ENCODE data around the gene PTPN1.

PTPN1 gene

GRCh38 chr20:50514750-50515149 lies 4.6 kb downstream of the PTPN1 start:
- peak; percentile 17 for DNase-seq

- no peak for DNase-seq
Measured at GRCh38 chr20:50515471-50516106, 5.4 kb downstream of the PTPN1 start.

- no peak for DNase-seq
Measured at GRCh38 chr20:50516180-50516934, 6.2 kb downstream of the PTPN1 start.

DNA sequence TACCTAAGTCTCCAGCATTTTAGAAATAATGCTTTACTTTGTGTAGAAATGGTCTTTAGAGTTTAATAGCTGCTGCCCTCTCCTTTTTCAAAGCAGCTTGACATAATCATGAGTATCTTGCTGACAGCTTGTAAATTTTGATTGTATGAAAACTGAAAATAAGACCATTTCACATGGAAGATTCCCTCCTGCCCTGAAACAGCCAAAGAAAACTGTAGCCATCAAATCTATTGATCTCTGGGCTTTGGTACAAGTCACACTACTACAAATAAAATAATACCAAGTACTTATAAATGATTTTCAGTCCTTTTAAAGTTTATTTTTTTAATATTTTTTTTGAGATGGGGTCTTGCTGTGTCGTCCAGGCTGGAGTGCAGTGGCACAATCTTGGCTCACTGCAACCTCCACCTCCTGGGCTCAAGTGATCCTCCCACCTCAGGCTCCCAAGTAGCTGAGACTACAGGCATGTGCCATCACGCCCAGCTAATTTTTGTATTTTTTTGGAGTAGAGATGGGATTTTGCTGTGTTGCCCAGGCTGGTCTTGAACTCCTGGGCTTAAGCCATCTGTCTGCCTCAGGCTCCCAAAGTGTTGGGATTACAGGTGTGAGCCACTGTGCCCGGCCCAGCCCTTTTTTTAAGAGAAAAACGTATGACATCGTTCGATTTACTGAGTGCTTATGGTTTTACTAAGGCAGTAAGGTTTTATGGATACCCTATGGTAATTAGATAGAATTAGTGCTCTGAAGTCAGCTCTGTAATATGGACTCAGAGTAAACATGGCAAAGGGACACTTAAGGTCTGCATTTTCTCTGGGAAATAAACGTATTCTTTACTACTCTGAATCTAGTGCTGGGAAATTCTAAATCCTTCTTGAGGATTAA lies 7.0 kb downstream of the PTPN1 start:
- no peak for DNase-seq

GRCh38 chr20:50517817-50518154 lies 7.6 kb downstream of the PTPN1 start:
- no peak for DNase-seq

- DNase-seq, result no peak
Measured at GRCh38 chr20:50518270-50518721, 8.1 kb downstream of the PTPN1 start.

DNA sequence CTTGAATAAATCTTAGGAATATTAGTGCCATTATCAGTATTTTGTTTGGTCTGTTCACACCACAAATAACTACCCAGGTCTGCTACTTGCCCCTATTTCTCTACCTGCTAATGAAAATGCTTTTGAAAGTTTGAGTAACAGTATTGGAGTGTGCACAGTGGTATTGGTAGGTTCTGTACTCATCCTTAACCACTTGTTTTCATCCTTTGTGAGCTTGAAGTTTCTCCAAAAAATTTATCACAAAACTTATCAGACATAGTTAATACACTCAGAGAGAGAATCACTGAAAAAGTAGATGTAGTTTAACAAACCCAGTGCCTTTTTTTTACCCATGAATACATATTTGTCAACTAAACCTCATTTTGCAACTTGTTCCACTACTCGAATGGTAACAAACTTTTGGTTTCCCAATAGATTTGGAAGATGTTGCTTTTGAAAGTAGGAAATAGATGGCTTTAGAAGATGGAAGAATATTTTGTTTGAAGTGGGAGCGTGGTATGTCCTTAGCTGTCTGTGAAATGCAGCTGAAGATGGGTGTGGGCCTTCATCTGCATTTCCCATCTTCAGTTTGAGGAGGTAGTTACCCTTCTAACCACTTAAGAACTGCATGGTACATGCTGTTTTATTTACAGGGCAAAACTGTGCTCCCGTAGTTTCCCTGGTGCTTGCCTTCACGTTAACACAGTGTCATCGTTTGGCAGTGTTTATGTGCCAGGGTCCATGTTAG lies 9.0 kb downstream of the PTPN1 start:
- DNase-seq, result peak; percentile 45

DNA sequence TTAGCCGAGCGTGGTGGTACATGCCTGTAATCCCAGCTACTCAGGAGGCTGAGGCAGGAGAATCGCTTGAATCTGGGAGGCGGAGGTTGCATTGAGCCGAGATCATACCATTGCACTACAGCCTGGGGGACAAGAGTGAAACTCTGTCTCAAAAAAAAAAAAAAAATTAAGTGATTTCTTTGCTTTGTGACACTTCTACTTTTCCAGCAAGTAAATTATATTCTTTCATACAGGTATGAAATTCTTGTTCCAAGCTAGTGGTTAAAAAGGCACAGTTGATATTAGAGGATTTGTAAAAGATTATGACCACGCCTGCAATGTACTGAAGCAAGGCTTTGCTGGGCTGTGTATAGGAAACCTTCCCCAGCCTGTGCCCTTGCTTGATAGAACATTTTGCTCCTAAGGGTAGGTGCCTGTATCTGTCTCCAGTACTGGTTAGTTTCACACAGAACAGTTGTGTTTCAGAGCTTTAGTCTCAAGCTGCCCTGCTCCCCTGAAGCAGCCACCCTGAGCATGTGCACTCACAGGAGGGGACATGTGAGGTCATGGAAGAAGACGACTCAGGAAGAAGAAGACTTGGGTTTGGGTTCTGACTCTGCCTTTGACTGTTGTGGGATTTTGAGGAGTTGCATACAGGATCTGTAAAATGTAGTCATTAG lies 10.2 kb downstream of the PTPN1 start:
- peak; percentile 62 for DNase-seq

DNA sequence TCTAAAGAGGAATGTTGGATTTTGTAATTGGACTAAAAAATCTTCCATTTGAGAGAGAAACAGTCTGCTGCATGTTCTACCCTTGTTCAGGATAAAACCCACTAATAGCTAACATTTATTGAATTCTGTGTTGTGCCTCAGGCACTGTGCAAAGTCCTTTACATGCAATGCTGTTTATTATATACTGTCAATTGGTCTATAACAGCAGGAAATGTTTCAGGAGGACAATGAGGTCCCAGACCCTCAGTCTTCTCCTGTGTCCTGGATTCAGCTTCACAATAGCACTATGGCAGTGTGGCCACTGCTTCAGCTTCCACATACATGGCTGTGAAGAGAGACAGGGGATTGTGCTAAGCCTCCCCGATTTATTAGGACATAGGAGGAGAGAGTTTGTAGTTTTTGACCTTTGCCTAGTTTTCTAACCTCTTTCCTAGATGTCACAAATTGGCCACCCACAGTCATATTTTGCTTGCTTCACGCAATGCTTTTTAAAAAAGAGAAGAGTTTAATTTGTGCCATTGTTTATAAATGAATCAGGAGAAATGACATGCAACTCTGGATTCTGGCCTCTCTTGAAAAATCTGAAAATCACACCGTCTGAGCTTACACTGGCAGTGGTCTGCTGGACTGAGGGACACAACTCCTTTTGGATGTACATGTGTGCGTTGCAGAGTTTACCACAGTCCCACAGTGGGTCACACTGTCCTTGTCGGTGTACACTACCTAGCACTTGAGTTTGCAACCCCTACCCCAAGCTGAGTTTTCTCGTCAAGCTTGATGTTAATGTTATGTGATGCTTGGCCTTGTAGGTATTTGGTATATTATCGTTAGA lies 11.3 kb downstream of the PTPN1 start:
- DNase-seq, result no peak

- no peak for DNase-seq
Measured at GRCh38 chr20:50522053-50522674, 12.0 kb downstream of the PTPN1 start.

DNA sequence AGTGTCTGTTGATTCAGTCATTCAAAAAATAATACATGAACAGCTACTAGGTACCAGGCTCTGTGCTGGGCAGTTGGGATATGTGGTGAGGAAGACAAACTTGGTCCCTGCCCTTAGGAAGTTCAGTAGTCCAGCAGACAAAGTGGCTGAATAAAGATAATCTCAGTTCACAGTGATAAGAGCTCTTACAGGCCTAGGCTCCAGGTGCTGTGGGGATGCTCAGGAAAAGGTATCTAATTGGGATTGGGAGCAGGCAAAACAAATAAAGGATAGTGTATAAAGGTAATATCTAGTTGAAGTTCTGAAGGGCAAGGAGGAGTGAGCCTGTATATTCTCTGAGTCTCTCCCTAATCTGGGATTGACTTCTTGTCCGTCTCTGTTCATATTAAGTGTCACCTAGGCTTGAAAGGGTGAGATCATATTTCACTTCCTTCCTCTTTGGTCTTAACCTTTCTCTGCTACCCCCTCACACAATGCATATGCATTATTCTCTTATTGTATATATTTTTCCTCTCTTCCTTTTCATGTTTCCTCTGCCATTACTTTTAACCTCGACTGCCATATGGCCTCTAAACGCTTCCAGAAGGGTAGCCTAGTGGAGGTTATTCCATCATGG lies 13.5 kb downstream of the PTPN1 start:
- no peak for DNase-seq

- no peak for DNase-seq
Measured at GRCh38 chr20:50525681-50526080, 15.5 kb downstream of the PTPN1 start.

- DNase-seq, result no peak
Measured at GRCh38 chr20:50526403-50526989, 16.3 kb downstream of the PTPN1 start.

- no peak for DNase-seq
Measured at GRCh38 chr20:50527068-50527605, 17.0 kb downstream of the PTPN1 start.

GRCh38 chr20:50528129-50528528 lies 17.9 kb downstream of the PTPN1 start:
- no peak for DNase-seq

DNA sequence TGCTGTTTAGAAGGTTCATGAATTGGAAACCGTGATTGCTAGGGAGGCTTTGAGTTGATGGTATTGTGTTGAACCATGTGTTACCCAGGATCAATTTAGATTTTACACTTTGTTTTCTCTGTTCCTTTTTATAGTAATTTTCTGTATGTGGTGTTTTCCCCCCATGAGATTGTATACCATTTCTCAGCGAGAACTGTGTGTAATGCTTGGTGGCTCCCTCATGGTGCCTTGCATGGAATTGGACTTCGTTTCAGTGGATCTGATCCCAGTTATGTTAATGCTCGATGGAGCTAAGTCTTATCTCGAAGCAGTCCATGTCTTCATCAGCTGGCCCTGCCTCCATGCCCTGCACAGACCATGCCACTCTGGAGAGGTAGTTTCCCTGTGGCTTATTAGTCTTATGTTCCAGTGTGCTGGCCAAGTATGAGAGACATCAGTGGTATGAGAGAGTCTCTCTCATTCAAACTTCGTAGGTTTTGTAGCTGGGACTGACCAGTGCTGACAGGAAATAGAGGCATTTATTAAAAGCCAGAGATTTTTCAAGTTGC lies 18.7 kb downstream of the PTPN1 start:
- no peak for DNase-seq

DNA sequence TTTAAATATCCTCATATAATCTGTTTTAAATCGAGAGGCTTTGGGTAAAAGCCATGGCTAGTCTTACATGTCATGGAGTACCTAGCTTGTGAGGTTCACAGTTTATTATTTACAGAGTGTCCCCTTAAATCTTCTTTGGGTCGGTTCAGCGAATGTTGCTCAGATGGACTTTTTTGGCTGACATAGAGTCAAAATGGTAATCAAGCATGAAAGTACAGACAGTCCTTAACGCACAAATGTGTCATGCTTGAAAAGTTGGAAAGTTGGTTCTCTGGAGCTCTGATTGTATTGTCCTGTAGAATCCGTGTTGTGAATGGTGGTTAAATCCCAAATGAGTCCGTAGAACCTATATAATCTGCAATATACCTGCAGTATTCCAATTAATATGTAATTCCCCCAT lies 22.0 kb downstream of the PTPN1 start:
- DNase-seq, result no peak

GRCh38 chr20:50533061-50533460 lies 22.9 kb downstream of the PTPN1 start:
- DNase-seq, result no peak

GRCh38 chr20:50533464-50533863 lies 23.3 kb downstream of the PTPN1 start:
- DNase-seq, result no peak

DNA sequence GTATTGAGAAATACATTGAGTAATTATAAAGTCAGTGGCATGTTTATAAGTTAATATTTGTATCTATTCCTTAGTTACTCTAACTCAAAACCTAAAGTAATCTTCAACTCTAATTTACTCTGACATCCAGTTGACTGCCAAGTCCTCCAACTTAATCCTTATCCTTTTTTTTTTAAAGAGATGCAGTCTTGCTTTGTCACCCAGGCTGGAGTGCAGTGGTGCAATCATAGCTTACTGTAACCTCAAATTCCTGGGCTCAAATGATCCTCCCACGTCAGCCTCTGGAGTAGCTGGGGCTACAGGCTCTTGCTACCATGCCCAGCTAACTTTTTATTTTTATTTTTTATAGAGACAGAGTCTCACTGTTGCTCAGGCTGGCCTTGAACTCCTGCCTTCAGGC lies 24.4 kb downstream of the PTPN1 start:
- DNase-seq, result no peak

Data from activated CD4-positive, alpha-beta T cell treated with anti-CD3 and anti-CD28 coated beads for 48 hours (primary cell).